ENCODE data around the gene MMGT1. TPM values are rescaled to one million over a fixed set of nuclear protein-coding genes. Genes with fewer than 3 reads are reported as not detected.

MMGT1 gene
- 24.4 TPM in 2 replicates for total RNA-seq

DNA sequence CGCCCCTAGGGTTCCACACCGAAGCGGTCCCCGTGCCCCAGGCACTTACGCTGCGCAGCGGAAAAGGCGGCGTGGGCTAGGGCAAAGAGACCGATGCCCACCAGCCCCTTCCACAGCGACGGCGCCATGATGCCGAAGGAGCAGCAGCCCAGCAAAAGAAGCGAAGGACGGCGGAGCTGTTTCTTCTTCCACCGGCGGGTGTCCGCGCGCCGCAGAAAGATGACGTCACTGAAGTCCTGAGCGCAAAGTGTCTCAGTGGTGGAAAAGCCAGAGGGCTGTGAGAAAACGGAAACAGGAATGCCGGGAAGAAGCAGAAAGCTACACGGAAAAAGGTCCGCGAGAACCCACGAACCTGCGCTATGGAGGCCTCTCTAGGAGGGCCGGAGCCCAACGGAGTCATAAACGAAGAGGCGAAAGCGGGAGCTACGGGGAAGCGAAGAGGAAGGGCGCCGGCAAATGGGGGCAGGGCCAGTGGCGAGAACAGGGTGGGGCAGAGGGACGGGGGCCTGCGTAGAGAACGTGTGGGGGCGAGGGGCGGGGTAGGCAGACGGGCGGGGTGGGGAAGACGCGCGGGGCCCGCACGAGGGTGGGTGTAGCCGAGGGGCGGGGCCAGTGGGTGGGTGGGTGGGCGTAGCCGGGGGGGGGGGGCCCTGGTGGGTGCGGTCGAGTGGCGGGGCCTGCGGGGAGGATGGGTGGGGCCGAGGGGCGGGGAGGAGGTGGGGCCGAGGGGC lies at the start of gene MMGT1:
Gene MMGT1, minus strand, starts transcription at position 441 of the 731 bp plus-strand sequence. Its CDS starts 313 bp downstream, at position 128.
- TF ChIP-seq, protein P1, sequence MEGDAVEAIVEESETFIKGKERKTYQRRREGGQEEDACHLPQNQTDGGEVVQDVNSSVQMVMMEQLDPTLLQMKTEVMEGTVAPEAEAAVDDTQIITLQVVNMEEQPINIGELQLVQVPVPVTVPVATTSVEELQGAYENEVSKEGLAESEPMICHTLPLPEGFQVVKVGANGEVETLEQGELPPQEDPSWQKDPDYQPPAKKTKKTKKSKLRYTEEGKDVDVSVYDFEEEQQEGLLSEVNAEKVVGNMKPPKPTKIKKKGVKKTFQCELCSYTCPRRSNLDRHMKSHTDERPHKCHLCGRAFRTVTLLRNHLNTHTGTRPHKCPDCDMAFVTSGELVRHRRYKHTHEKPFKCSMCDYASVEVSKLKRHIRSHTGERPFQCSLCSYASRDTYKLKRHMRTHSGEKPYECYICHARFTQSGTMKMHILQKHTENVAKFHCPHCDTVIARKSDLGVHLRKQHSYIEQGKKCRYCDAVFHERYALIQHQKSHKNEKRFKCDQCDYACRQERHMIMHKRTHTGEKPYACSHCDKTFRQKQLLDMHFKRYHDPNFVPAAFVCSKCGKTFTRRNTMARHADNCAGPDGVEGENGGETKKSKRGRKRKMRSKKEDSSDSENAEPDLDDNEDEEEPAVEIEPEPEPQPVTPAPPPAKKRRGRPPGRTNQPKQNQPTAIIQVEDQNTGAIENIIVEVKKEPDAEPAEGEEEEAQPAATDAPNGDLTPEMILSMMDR (IDR thresholded peaks at IDR 0.05; ENCODE audit: insufficient read depth, low read length, poor library complexity, severe bottlenecking), result no peak
- H3K4me3 ChIP-seq (ENCODE audit: low read depth, low read length), result peak within 1 kb of the TSS; percentile 87
- no peaks in the 10 kb centered on the region for H3K36me3 ChIP-seq (ENCODE audit: control insufficient read depth, insufficient read depth, low read length)
- peak; percentile 51 for DNase-seq (ENCODE audit: low read depth)
- H3K27me3 ChIP-seq (ENCODE audit: control insufficient read depth, insufficient read depth, low read length), result no peaks in the 10 kb centered on the region

DNA sequence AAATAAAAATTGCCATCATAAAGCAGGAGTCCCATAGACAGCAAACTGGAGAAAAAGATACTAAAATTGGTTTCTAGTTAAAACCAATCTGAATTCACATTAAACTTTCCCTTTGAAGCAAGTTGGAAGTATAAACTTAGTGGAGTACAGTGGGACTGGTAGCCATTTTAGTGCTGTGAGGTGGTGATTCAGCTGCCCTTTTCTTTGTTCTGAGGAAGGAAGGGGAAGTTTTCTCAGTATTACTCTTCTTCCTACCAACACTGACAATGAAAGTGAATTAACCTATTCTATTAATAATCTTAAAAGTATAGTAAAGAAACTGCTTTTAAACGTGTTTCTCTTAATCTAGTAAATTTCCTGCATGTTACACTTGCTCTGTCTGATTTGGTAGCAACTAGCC lies 48.1 kb upstream of the MMGT1 start:
- DNase-seq (ENCODE audit: low read depth), result no peak
- H3K36me3 ChIP-seq (ENCODE audit: control insufficient read depth, insufficient read depth, low read length), result no peaks in the 10 kb centered on the region
- H3K4me3 ChIP-seq (ENCODE audit: low read depth, low read length), result no peak overlapping the region
- no peaks in the 10 kb centered on the region for H3K27me3 ChIP-seq (ENCODE audit: control insufficient read depth, insufficient read depth, low read length)
- TF ChIP-seq, protein P1 (IDR thresholded peaks at IDR 0.05; ENCODE audit: insufficient read depth, low read length, poor library complexity, severe bottlenecking), result no peak

DNA sequence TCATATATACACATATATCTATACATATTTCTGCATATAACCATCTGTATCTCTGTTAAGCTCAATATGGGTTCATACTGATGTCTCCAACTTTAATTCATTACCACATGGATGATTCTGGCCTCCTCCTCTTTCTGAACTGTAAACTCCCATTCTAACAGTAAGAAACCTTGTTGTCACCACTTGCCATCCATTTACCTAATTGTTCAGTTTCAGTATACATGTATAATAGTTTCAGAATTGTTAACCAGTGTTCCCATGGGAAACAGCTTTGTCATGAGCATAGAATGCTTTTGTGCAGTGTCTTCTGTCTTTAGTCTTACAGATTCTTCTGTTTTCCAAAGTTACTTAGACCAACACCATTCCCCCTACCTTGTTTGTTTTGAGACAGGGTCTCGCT lies 47.4 kb upstream of the MMGT1 start:
- H3K27me3 ChIP-seq (ENCODE audit: control insufficient read depth, insufficient read depth, low read length), result no peaks in the 10 kb centered on the region
- DNase-seq (ENCODE audit: low read depth), result no peak
- no peaks in the 10 kb centered on the region for H3K36me3 ChIP-seq (ENCODE audit: control insufficient read depth, insufficient read depth, low read length)
- no peak overlapping the region for H3K4me3 ChIP-seq (ENCODE audit: low read depth, low read length)
- TF ChIP-seq, protein P1 (IDR thresholded peaks at IDR 0.05; ENCODE audit: insufficient read depth, low read length, poor library complexity, severe bottlenecking), result no peak

DNA sequence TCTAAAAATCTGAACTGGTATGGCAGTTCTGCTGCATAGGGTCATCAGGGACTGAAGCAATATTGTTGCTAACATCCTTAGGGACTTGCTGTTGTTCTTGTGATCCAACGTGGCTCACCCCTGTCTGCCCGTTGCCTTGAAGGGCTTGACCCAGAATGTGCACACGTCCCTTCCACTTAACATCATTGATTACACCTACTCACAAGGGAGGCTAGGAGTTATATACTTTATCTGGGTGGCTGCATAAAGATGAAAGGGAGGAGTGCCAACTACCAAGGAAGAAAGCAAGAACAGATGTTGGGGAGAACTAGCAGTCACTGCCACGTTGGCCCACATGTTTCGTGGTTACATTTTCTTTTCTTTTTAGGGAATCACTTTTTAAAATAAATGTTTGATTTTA lies 45.4 kb upstream of the MMGT1 start:
- H3K4me3 ChIP-seq (ENCODE audit: low read depth, low read length), result no peak overlapping the region
- TF ChIP-seq, protein P1 (IDR thresholded peaks at IDR 0.05; ENCODE audit: insufficient read depth, low read length, poor library complexity, severe bottlenecking), result no peak
- DNase-seq (ENCODE audit: low read depth), result no peak

DNA sequence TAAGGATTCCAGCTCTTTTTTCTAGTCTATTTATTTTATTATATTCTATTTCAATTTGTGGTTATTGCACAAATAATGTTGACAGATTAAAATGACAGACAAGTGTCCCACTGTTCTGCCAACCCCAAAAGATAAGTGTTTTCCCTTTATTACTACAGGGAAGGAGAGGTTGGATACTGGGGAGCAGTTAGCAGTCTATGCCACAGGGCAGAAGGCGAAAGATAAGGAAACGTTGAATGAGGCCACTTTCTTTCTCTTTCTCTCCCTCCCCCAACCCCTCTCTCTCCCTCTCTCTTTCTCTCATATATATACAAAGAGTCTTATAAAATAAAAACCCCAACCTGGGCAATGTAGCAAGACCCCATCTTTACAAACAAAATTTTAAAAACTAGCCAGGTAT lies 43.1 kb upstream of the MMGT1 start:
- Histone ChIP-seq H3K4me3 (ENCODE audit: low read depth, low read length) (no peak overlapping the region), H3K27me3 (ENCODE audit: control insufficient read depth, insufficient read depth, low read length) (no peaks in the 10 kb centered on the region), H3K36me3 (ENCODE audit: control insufficient read depth, insufficient read depth, low read length) (no peaks in the 10 kb centered on the region)
- DNase-seq (ENCODE audit: low read depth), result no peak
- TF ChIP-seq, protein P1 (IDR thresholded peaks at IDR 0.05; ENCODE audit: insufficient read depth, low read length, poor library complexity, severe bottlenecking), result no peak

More for the DNA sequence above, 45.4 kb upstream of the MMGT1 start:
- H3K27me3 ChIP-seq (ENCODE audit: control insufficient read depth, insufficient read depth, low read length), result no peaks in the 10 kb centered on the region
- H3K36me3 ChIP-seq (ENCODE audit: control insufficient read depth, insufficient read depth, low read length), result no peaks in the 10 kb centered on the region

DNA sequence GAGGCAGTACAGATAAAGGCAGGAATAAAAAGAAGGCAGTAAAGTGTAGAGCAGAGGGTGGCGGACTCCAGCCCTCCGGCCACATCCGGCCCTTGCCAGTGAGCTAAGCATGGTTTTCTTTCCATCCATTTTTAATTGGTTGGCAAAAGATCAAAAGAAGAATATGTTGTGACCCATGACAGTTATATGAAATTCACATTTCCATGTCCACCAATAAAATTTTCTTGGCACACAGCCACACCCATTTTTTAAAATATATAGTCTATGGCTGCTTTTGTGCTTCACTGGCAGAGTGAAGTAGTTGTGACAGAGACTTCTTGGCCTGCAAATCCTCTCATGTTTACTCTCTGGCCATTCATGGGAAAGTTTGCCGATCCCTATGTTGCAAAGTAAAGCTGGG lies 41.2 kb upstream of the MMGT1 start:
- Histone ChIP-seq H3K4me3 (ENCODE audit: low read depth, low read length) (no peak overlapping the region), H3K27me3 (ENCODE audit: control insufficient read depth, insufficient read depth, low read length) (no peaks in the 10 kb centered on the region), H3K36me3 (ENCODE audit: control insufficient read depth, insufficient read depth, low read length) (no peaks in the 10 kb centered on the region)
- DNase-seq (ENCODE audit: low read depth), result no peak
- TF ChIP-seq, protein P1 (IDR thresholded peaks at IDR 0.05; ENCODE audit: insufficient read depth, low read length, poor library complexity, severe bottlenecking), result no peak

Data from kidney epithelial cell (primary cell).